HEK293 (cell line): ENCODE measurements around the gene RANGAP1.

Experiments
- SP3 ChIP-seq: fragments of 450-650 bp; formaldehyde crosslinking; IDR thresholded peaks from 2 replicates; pipeline ENCODE4 v1.5.1; 2016; ENCODE audit warnings: missing biosample characterization, missing genetic modification characterization
- ZFHX2 ChIP-seq: fragments of 450-650 bp; formaldehyde crosslinking; conservative IDR thresholded peaks from 2 replicates; pipeline ENCODE4 v1.5.1; 2016; ENCODE audit warnings: missing biosample characterization, missing genetic modification characterization
- ZNF214 ChIP-seq: fragments of 450-650 bp; formaldehyde crosslinking; IDR thresholded peaks from 2 replicates; pipeline ENCODE4 v1.5.1; 2017; ENCODE audit warnings: missing biosample characterization, mild to moderate bottlenecking, missing genetic modification characterization, borderline replicate concordance
- TF ChIP-seq, protein P1 (sequence below): fragments of 450-650 bp; formaldehyde crosslinking; IDR thresholded peaks from 2 replicates; pipeline ENCODE4 v1.5.1; 2016; ENCODE audit warnings: missing biosample characterization, missing genetic modification characterization
- TF ChIP-seq, protein P2 (sequence below): fragments of 450-650 bp; formaldehyde crosslinking; IDR thresholded peaks from 2 replicates; pipeline ENCODE4 v1.5.1; 2016; ENCODE audit warnings: missing biosample characterization, missing genetic modification characterization
- TF ChIP-seq, protein P3 (sequence below): fragments of 450-650 bp; formaldehyde crosslinking; IDR thresholded peaks from 2 replicates; pipeline ENCODE4 v1.5.1; 2017; ENCODE audit warnings: missing biosample characterization, missing genetic modification characterization

DNA sequence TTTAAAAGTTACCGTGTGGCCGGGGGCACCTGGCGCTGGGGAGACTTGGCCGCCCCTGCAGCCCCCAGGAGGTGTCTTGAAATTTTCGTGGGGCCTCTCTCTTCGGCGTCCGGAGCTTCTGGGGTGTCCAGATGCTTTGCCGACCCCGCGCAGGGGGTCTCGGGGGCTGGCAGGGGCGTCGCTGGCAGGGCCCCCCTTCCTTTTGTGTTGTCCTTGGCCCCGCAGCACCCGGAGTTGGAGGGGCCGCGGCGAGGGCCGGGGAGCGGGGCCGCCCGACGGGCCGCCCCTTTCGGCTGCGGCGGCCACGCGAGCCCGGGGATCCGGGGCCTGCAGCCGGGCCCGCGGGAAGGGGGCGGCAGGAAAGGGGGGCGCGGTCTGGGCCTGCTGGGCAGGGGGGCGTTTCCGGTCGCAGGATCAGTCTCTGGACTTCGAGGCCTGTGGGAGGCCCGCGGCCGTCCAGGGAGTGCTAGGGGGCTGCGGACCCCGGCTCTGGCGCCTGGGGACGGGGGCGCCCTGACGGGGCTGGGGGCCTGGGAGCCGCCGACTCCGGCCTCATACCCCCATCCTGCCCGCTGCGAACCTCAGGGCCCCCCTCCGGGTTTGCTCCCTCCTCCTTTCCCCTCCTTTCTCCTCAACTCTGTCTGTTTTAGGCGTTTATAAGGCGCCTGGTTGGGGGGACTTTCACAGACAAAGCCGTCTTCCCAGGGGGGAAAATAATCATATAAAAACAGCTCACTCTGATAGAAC lies 16.2 kb upstream of the RANGAP1 start:
- TF ChIP-seq SP3 (tag by site-specific recombination) (no peak), ZNF214 (tag by site-specific recombination) (no peak), ZFHX2 (no peak)
- TF ChIP-seq, protein P1, sequence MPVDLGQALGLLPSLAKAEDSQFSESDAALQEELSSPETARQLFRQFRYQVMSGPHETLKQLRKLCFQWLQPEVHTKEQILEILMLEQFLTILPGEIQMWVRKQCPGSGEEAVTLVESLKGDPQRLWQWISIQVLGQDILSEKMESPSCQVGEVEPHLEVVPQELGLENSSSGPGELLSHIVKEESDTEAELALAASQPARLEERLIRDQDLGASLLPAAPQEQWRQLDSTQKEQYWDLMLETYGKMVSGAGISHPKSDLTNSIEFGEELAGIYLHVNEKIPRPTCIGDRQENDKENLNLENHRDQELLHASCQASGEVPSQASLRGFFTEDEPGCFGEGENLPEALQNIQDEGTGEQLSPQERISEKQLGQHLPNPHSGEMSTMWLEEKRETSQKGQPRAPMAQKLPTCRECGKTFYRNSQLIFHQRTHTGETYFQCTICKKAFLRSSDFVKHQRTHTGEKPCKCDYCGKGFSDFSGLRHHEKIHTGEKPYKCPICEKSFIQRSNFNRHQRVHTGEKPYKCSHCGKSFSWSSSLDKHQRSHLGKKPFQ (tag by site-specific recombination), result no peak
- TF ChIP-seq, protein P2, sequence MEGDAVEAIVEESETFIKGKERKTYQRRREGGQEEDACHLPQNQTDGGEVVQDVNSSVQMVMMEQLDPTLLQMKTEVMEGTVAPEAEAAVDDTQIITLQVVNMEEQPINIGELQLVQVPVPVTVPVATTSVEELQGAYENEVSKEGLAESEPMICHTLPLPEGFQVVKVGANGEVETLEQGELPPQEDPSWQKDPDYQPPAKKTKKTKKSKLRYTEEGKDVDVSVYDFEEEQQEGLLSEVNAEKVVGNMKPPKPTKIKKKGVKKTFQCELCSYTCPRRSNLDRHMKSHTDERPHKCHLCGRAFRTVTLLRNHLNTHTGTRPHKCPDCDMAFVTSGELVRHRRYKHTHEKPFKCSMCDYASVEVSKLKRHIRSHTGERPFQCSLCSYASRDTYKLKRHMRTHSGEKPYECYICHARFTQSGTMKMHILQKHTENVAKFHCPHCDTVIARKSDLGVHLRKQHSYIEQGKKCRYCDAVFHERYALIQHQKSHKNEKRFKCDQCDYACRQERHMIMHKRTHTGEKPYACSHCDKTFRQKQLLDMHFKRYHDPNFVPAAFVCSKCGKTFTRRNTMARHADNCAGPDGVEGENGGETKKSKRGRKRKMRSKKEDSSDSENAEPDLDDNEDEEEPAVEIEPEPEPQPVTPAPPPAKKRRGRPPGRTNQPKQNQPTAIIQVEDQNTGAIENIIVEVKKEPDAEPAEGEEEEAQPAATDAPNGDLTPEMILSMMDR, result no peak
- TF ChIP-seq, protein P3, sequence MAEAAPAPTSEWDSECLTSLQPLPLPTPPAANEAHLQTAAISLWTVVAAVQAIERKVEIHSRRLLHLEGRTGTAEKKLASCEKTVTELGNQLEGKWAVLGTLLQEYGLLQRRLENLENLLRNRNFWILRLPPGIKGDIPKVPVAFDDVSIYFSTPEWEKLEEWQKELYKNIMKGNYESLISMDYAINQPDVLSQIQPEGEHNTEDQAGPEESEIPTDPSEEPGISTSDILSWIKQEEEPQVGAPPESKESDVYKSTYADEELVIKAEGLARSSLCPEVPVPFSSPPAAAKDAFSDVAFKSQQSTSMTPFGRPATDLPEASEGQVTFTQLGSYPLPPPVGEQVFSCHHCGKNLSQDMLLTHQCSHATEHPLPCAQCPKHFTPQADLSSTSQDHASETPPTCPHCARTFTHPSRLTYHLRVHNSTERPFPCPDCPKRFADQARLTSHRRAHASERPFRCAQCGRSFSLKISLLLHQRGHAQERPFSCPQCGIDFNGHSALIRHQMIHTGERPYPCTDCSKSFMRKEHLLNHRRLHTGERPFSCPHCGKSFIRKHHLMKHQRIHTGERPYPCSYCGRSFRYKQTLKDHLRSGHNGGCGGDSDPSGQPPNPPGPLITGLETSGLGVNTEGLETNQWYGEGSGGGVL (tag by site-specific recombination), result peak; percentile 62; the same call in 1 of the 2 replicates
